ENCODE results near the gene XPA. TPM values are rescaled to one million over a fixed set of nuclear protein-coding genes. Genes with fewer than 3 reads are reported as not detected.

The XPA gene
- total and polyA plus RNA-seq, 2 experiments from 2014 or later: 21.1 to 31.5 TPM

- no peak overlapping the region for H3K27ac ChIP-seq
- DNase-seq (ENCODE audit: low read depth in 1 of 2, low spot score in 1 of 2): no peak
- H3K27me3 ChIP-seq: no peaks in the 10 kb centered on the region
- H3K4me1 ChIP-seq (ENCODE audit: low read depth): no peaks in the 10 kb centered on the region
- no peaks in the 10 kb centered on the region for H3K9me3 ChIP-seq (ENCODE audit: low read depth)
- H3K36me3 ChIP-seq: peaks cover 88% of the 10 kb centered on the region
- no peak for TF ChIP-seq CTCF (IDR thresholded peaks at IDR 0.05; ENCODE audit: low read depth, low read length)
- no peak overlapping the region for H3K4me3 ChIP-seq
These were observed 38.4 kb downstream of the XPA start for GRCh38 chr9:97658707-97659106.

GRCh38 chr9:97651646-97652045 is 45.5 kb downstream of the XPA start:
- Histone ChIP-seq H3K4me3 (no peak overlapping the region), H3K27ac (no peak overlapping the region), H3K27me3 (no peaks in the 10 kb centered on the region), H3K36me3 (peaks cover 88% of the 10 kb centered on the region), H3K4me1 (ENCODE audit: low read depth) (no peaks in the 10 kb centered on the region), H3K9me3 (ENCODE audit: low read depth) (no peaks in the 10 kb centered on the region)
- DNase-seq (ENCODE audit: low read depth in 1 of 2, low spot score in 1 of 2): no peak
- no peak for TF ChIP-seq CTCF (IDR thresholded peaks at IDR 0.05; ENCODE audit: low read depth, low read length)

GRCh38 chr9:97647996-97648395 is 49.1 kb downstream of the XPA start:
- no peak overlapping the region for H3K4me3 ChIP-seq
- no peaks in the 10 kb centered on the region for H3K9me3 ChIP-seq (ENCODE audit: low read depth)
- H3K27ac ChIP-seq: no peak overlapping the region
- no peaks in the 10 kb centered on the region for H3K27me3 ChIP-seq
- TF ChIP-seq CTCF (IDR thresholded peaks at IDR 0.05; ENCODE audit: low read depth, low read length): no peak
- H3K36me3 ChIP-seq: peaks cover 81% of the 10 kb centered on the region
- H3K4me1 ChIP-seq (ENCODE audit: low read depth): no peaks in the 10 kb centered on the region
- DNase-seq (ENCODE audit: low read depth in 1 of 2, low spot score in 1 of 2): no peak

- no peaks in the 10 kb centered on the region for H3K9me3 ChIP-seq (ENCODE audit: low read depth)
- H3K27me3 ChIP-seq: no peaks in the 10 kb centered on the region
- no peak for TF ChIP-seq CTCF (IDR thresholded peaks at IDR 0.05; ENCODE audit: low read depth, low read length)
- H3K27ac ChIP-seq: no peak overlapping the region
- H3K36me3 ChIP-seq: peaks cover 76% of the 10 kb centered on the region
- no peak for DNase-seq (ENCODE audit: low read depth in 1 of 2, low spot score in 1 of 2)
- H3K4me3 ChIP-seq: no peak overlapping the region
- no peaks in the 10 kb centered on the region for H3K4me1 ChIP-seq (ENCODE audit: low read depth)
These were observed 51.4 kb downstream of the XPA start for GRCh38 chr9:97645720-97646119.

- H3K4me1 ChIP-seq (ENCODE audit: low read depth): peaks cover 18% of the 10 kb centered on the region
- DNase-seq (ENCODE audit: low read depth in 1 of 2, low spot score in 1 of 2): peak; percentile 18 to 53
- H3K9me3 ChIP-seq (ENCODE audit: low read depth): no peaks in the 10 kb centered on the region
- H3K4me3 ChIP-seq: no peak overlapping the region
- TF ChIP-seq CTCF (IDR thresholded peaks at IDR 0.05; ENCODE audit: low read depth, low read length): no peak
- no peaks in the 10 kb centered on the region for H3K27me3 ChIP-seq
- no peak overlapping the region for H3K27ac ChIP-seq
- H3K36me3 ChIP-seq: peaks cover 32% of the 10 kb centered on the region
These were observed 56.8 kb downstream of the XPA start for GRCh38 chr9:97640325-97640724.

- Histone ChIP-seq H3K9me3 (ENCODE audit: low read depth) (no peaks in the 10 kb centered on the region), H3K27me3 (no peaks in the 10 kb centered on the region), H3K4me1 (ENCODE audit: low read depth) (peaks cover 24% of the 10 kb centered on the region), H3K36me3 (peaks cover 16% of the 10 kb centered on the region), H3K4me3 (no peak overlapping the region), H3K27ac (peak overlapping the region; percentile 25)
- peak in 1 of 2 donors; percentile 3 for DNase-seq (ENCODE audit: low read depth in 1 of 2, low spot score in 1 of 2)
- TF ChIP-seq CTCF (IDR thresholded peaks at IDR 0.05; ENCODE audit: low read depth, low read length): no peak
These were observed 58.5 kb downstream of the XPA start for GRCh38 chr9:97638666-97639065.

All from cardiac muscle cell (in vitro differentiated cells and primary cell).